PFSK-1 (cell line): ENCODE data around the gene NXPH3.

Experiments
- POLR2AphosphoS5 ChIP-seq: IDR thresholded peaks from 2 replicates; pipeline ENCODE4 v1.6.1; 2012; ENCODE audit warnings: low read depth, mild to moderate bottlenecking, control low read depth, low read length, moderate library complexity
- TAF1 ChIP-seq: IDR thresholded peaks from 2 replicates; pipeline ENCODE4 v1.6.1; 2012; ENCODE audit warnings: low read length, control low read depth, borderline replicate concordance; ENCODE audit not compliant: insufficient read depth
- TF ChIP-seq, protein P1 (sequence below), 2 experiments: IDR thresholded peaks; 2 replicates each; pipeline versions ENCODE4 v1.6.1 to v1.8.0; 2011 to 2012; ENCODE audit warnings: low read depth in 2 of 2, low read length in 2 of 2, control low read depth in 1 of 2, inconsistent platforms in 1 of 2, mild to moderate bottlenecking in 1 of 2, moderate library complexity in 1 of 2; ENCODE audit not compliant: insufficient read depth in 1 of 2

DNA sequence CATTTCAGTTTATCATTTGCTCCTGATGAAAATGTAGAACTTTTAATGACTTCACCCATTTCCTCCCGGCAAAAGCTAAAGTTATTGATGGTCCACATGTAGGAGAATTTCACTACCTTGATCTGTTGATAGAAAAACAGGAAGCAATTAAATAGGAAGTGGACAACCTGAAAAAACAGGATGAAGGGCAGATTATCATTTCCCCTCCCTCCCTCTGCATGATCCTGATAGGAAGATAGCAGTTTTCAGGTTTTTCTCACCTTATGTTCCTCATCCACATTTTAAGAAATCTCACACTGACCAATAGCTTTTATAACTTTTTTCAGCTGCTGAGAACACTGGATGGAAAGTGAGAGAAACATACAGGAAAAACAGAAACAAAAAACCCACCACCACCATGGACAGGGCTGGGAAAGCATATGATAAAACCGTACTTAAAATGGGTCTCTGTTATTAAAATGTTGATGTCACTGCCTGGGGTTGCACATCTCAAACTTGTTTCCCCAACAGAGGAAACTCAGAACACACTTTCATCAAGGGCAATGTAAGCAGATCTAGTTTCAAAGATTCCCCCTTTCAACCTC lies 46.4 kb downstream of the NXPH3 start:
- TF ChIP-seq TAF1 (no peak), POLR2AphosphoS5 (no peak)
- TF ChIP-seq, protein P1, sequence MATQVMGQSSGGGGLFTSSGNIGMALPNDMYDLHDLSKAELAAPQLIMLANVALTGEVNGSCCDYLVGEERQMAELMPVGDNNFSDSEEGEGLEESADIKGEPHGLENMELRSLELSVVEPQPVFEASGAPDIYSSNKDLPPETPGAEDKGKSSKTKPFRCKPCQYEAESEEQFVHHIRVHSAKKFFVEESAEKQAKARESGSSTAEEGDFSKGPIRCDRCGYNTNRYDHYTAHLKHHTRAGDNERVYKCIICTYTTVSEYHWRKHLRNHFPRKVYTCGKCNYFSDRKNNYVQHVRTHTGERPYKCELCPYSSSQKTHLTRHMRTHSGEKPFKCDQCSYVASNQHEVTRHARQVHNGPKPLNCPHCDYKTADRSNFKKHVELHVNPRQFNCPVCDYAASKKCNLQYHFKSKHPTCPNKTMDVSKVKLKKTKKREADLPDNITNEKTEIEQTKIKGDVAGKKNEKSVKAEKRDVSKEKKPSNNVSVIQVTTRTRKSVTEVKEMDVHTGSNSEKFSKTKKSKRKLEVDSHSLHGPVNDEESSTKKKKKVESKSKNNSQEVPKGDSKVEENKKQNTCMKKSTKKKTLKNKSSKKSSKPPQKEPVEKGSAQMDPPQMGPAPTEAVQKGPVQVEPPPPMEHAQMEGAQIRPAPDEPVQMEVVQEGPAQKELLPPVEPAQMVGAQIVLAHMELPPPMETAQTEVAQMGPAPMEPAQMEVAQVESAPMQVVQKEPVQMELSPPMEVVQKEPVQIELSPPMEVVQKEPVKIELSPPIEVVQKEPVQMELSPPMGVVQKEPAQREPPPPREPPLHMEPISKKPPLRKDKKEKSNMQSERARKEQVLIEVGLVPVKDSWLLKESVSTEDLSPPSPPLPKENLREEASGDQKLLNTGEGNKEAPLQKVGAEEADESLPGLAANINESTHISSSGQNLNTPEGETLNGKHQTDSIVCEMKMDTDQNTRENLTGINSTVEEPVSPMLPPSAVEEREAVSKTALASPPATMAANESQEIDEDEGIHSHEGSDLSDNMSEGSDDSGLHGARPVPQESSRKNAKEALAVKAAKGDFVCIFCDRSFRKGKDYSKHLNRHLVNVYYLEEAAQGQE (IDR thresholded peaks at IDR 0.05; ENCODE audit: insufficient read depth in 1 of 2, low read depth in 2 of 2, low read length in 2 of 2), result 0 out of 4 replicates have a peak, but pooled peaks of 1 of the 2 experiments have one; percentile 45
